SK-N-SH treated with all-trans-retinoic acid at 6 μM for 48 hours (cell line): ENCODE results near the gene LMF2.

Experiments used
- ARNTL ChIP-seq: fragments of 450-650 bp; formaldehyde crosslinking; IDR thresholded peaks from 2 replicates; pipeline ENCODE4 v1.5.0; 2020; ENCODE audit warnings: low read depth, mild to moderate bottlenecking, moderate library complexity, borderline replicate concordance
- BACH2 ChIP-seq: fragments of 250-450 bp; sonication (Bioruptor Pico); IDR thresholded peaks from 2 replicates; pipeline ENCODE4 v1.9.0; 2021; ENCODE audit warnings: mild to moderate bottlenecking, borderline replicate concordance
- CREB5 ChIP-seq: fragments of 250-450 bp; sonication (Bioruptor Pico); IDR thresholded peaks from 2 replicates; pipeline ENCODE4 v1.5.1; 2020; ENCODE audit warnings: low read depth, mild to moderate bottlenecking, moderate library complexity
- CSDC2 ChIP-seq: fragments of 250-450 bp; sonication (Bioruptor Pico); IDR thresholded peaks from 2 replicates; pipeline ENCODE4 v1.5.0; 2020; ENCODE audit warnings: mild to moderate bottlenecking, moderate library complexity
- ESRRG ChIP-seq: fragments of 250-450 bp; sonication (Bioruptor Pico); IDR thresholded peaks from 2 replicates; pipeline ENCODE4 v1.6.1; 2021; ENCODE audit warnings: mild to moderate bottlenecking
- ISL1 ChIP-seq: fragments of 250-450 bp; sonication (Bioruptor Pico); IDR thresholded peaks from 2 replicates; pipeline ENCODE4 v2.1.2; 2022; ENCODE audit warnings: mild to moderate bottlenecking, moderate library complexity
- RARB ChIP-seq: fragments of 250-450 bp; sonication (Bioruptor Pico); IDR thresholded peaks from 2 replicates; pipeline ENCODE4 v1.8.0; 2021; ENCODE audit warnings: mild to moderate bottlenecking, moderate library complexity
- SNAI2 ChIP-seq: fragments of 250-450 bp; sonication (Bioruptor Pico); IDR thresholded peaks from 2 replicates; pipeline ENCODE4 v1.5.0; 2020; ENCODE audit warnings: mild to moderate bottlenecking, moderate library complexity
- ZC3H10 ChIP-seq: fragments of 250-450 bp; sonication (Bioruptor Pico); IDR thresholded peaks from 2 replicates; pipeline ENCODE4 v1.5.1; 2021; ENCODE audit warnings: mild to moderate bottlenecking, moderate library complexity

GRCh38 chr22:50474710-50475651, 32.5 kb downstream of the LMF2 start, which contains the start of gene SBF1:
- TF ChIP-seq ISL1 (CRISPR knock-in tag), result no peak
- no peak for TF ChIP-seq RARB (CRISPR knock-in tag)
- no peak for TF ChIP-seq ARNTL (CRISPR knock-in tag)
- TF ChIP-seq BACH2 (CRISPR knock-in tag), result no peak
- TF ChIP-seq CSDC2 (CRISPR knock-in tag), result no peak
- TF ChIP-seq ESRRG, result no peak
- TF ChIP-seq SNAI2 (CRISPR knock-in tag), result no peak
- no peak for TF ChIP-seq CREB5
- no peak for TF ChIP-seq ZC3H10 (CRISPR knock-in tag)
